IPS-11a (cell line): ENCODE data around the gene UBE2E1.
"Not testable (repeated sequence)": the region's sequence is repeated elsewhere in the genome, so short reads cannot be mapped to it uniquely, and the experiment has no call there.

ENCODE experiments used
- H3K4me3 ChIP-seq: one replicate; pipeline ENCODE4 v1.5.1; 2013; ENCODE audit warnings: low read depth, low read length, control low read depth

UBE2E1 gene

GRCh38 chr3:23843869-23844268, 38.1 kb downstream of the UBE2E1 start:
- H3K4me3 ChIP-seq = no peak overlapping the region

- no peak overlapping the region for H3K4me3 ChIP-seq
Measured at GRCh38 chr3:23845326-23846216, 39.8 kb downstream of the UBE2E1 start.

- not testable (repeated sequence) for H3K4me3 ChIP-seq
Measured at GRCh38 chr3:23849462-23849861, 43.7 kb downstream of the UBE2E1 start.

GRCh38 chr3:23856286-23856685, 50.5 kb downstream of the UBE2E1 start:
- no peak overlapping the region for H3K4me3 ChIP-seq

GRCh38 chr3:23859012-23859743, 53.4 kb downstream of the UBE2E1 start:
- H3K4me3 ChIP-seq = no peak overlapping the region

GRCh38 chr3:23859839-23860382, 54.2 kb downstream of the UBE2E1 start:
- H3K4me3 ChIP-seq = no peak overlapping the region

- no peak overlapping the region for H3K4me3 ChIP-seq
Measured at GRCh38 chr3:23861689-23862088, 55.9 kb downstream of the UBE2E1 start.

- no peak overlapping the region for H3K4me3 ChIP-seq
Measured at GRCh38 chr3:23863060-23863459, 57.3 kb downstream of the UBE2E1 start.

- no peak overlapping the region for H3K4me3 ChIP-seq
Measured at GRCh38 chr3:23864931-23865330, 59.2 kb downstream of the UBE2E1 start.

GRCh38 chr3:23865595-23866396, 60.0 kb downstream of the UBE2E1 start:
- no peak overlapping the region for H3K4me3 ChIP-seq

GRCh38 chr3:23867400-23867799, 61.6 kb downstream of the UBE2E1 start:
- no peak overlapping the region for H3K4me3 ChIP-seq

- H3K4me3 ChIP-seq = no peak overlapping the region
Measured at GRCh38 chr3:23867838-23868237, 62.1 kb downstream of the UBE2E1 start.

- no peak overlapping the region for H3K4me3 ChIP-seq
Measured at GRCh38 chr3:23869977-23870662, 64.4 kb downstream of the UBE2E1 start.

- H3K4me3 ChIP-seq = not testable (repeated sequence)
Measured at GRCh38 chr3:23870663-23871043, 64.9 kb downstream of the UBE2E1 start.

- not testable (repeated sequence) for H3K4me3 ChIP-seq
Measured at GRCh38 chr3:23871361-23871760, 65.6 kb downstream of the UBE2E1 start.

- no peak overlapping the region for H3K4me3 ChIP-seq
Measured at GRCh38 chr3:23872330-23872729, 66.6 kb downstream of the UBE2E1 start.

GRCh38 chr3:23873941-23874340, 68.2 kb downstream of the UBE2E1 start:
- H3K4me3 ChIP-seq = no peak overlapping the region

GRCh38 chr3:23874359-23875112, 68.8 kb downstream of the UBE2E1 start:
- no peak overlapping the region for H3K4me3 ChIP-seq

GRCh38 chr3:23875113-23875725, 69.5 kb downstream of the UBE2E1 start:
- no peak overlapping the region for H3K4me3 ChIP-seq
